ENCODE data around the gene AUTS2.

GRCh38 chr7:70334871-70335270 lies 736.6 kb downstream of the AUTS2 start:
- TF ChIP-seq EZH2phosphoT487 (IDR thresholded peaks at IDR 0.05; ENCODE audit: insufficient read depth, low read depth) = no peak
- no peak for TF ChIP-seq EZH2 (IDR thresholded peaks at IDR 0.05; ENCODE audit: insufficient read depth, poor library complexity, severe bottlenecking)

All from GM23248 (cell line).